Islet precursor cell (in vitro differentiated cells): ENCODE measurements around the gene WRAP53.
A peak's percentile ranks its signal among the peaks of the same experiment; 100 is the strongest.

Source experiments
- DNase-seq: peaks from one replicate; pipeline ENCODE4 v3.0.0-alpha.2; 2018

Gene WRAP53

DNA sequence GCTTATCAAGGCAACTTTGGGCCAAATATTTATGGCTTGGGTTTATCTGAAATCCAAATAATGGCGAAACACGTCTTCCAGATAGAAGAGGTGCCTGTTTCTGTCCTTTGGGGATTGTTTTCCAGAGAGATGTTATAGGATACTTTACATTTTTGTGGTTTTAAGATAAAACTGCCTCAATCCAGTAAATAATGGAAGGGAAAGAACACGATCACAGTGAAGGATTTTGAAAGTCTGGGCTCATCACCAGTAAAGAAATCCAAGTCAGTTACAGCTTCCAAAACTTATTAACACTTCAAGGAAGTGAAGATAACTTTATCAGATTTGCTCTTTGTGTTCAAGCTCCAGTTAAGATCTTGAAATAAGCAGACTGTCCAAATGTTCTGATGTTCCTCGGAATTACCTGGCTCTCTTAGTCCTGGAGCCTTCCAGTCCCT is 59.4 kb downstream of the WRAP53 start:
- no peak for DNase-seq

DNA sequence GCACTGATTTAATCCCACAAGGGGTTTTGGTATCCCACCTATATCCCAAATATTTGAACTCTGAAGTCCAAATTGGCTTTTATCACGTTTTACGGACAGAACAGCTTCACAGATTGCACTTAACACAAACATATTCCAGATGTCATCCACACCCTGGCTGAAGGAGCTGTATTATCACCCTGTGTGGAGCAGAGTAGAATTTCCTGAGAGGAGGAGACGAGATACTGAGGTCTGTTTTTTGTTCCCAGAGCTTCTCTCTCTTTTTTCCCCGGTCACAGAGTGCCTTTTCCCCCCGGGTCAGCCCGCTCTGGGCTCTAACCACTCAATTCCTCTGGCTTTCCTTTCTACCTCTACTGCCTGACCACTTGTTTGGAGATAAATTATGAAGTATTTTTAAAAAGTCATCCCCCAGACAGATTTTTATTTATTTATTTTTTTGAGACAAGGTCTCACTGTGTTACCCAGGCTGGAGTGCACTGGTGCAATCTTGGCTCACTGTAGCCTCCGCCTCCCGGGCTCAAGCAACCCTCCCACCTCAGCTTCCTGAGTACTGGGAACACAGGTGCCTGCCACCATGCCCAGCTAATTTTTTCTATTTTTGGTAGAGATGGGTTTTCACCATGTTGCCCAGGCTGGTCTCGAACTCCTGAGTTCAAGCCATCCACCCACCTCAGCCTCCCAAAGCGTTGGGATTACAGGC is 59.9 kb downstream of the WRAP53 start:
- peak; percentile 84 for DNase-seq

DNA sequence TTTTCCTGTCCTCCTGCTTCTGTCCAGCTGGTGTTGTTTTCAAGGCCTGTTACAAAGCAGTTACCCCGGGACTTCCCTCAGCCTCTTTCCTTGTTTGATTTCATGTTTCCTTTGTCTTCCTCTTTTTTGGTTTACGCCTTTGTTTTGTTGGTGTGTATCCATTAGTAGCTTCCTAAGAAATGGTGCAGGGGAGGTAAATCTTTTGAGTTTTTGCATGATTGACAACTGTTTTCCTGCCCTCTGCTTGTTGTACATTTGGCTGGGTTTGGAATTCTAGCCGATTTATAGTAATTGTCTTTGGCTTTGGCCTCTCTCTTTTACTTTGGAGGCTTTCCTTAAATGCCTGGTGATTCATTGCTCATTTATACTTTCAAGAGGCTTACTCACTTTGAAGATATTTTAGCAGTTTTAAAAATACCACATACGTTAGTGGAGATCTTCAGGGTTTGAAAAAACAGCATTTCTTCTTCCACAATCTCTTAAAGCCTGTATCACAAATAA is 62.1 kb downstream of the WRAP53 start:
- DNase-seq: no peak
